Activated CD8-positive, alpha-beta memory T cell treated with anti-CD3 and anti-CD28 coated beads, Interleukin-2, amount 50 U/mL, for 24 hours (primary cell): ENCODE measurements around the gene PTPRCAP.
"Not testable (repeated sequence)": the region's sequence is repeated elsewhere in the genome, so short reads cannot be mapped to it uniquely, and the experiment has no call there.

Experiments used
- DNase-seq: peaks from one replicate; pipeline ENCODE4 v3.0.0-alpha.2; 2020; ENCODE audit errors: extremely low read depth

Gene PTPRCAP

GRCh38 chr11:67409781-67410368, 27.6 kb downstream of the PTPRCAP start:
- no peak for DNase-seq

- DNase-seq, result no peak
Observed at GRCh38 chr11:67409261-67409666, 28.2 kb downstream of the PTPRCAP start.

GRCh38 chr11:67408437-67409200, 28.9 kb downstream of the PTPRCAP start:
- no peak for DNase-seq

- no peak for DNase-seq
Observed at GRCh38 chr11:67407688-67408163, 29.8 kb downstream of the PTPRCAP start.

GRCh38 chr11:67406969-67407687, 30.4 kb downstream of the PTPRCAP start:
- no peak for DNase-seq

GRCh38 chr11:67406420-67406968, 31.0 kb downstream of the PTPRCAP start:
- no peak for DNase-seq

- DNase-seq, result no peak
Observed at GRCh38 chr11:67405688-67406339, 31.7 kb downstream of the PTPRCAP start.

GRCh38 chr11:67405196-67405567, 32.3 kb downstream of the PTPRCAP start:
- DNase-seq, result no peak

- DNase-seq, result no peak
Observed at GRCh38 chr11:67404515-67405195, 32.8 kb downstream of the PTPRCAP start.

GRCh38 chr11:67403085-67403484, 34.4 kb downstream of the PTPRCAP start:
- not testable (repeated sequence) for DNase-seq

- not testable (repeated sequence) for DNase-seq
Observed at GRCh38 chr11:67402192-67402839, 35.2 kb downstream of the PTPRCAP start.

GRCh38 chr11:67401495-67402191, 35.8 kb downstream of the PTPRCAP start, which contains the start of gene PPP1CA:
PPP1CA (minus strand) TSS chr11:67401858; CDS start chr11:67401782, 76 bp downstream.
- peak; percentile 70 for DNase-seq

- DNase-seq, result no peak
Observed at GRCh38 chr11:67400942-67401494, 36.5 kb downstream of the PTPRCAP start.

GRCh38 chr11:67400251-67400941, 37.1 kb downstream of the PTPRCAP start:
- DNase-seq, result no peak

GRCh38 chr11:67398661-67399563, 38.6 kb downstream of the PTPRCAP start:
- DNase-seq, result no peak

GRCh38 chr11:67397986-67398660, 39.4 kb downstream of the PTPRCAP start:
- DNase-seq, result no peak

GRCh38 chr11:67397536-67397935, 39.9 kb downstream of the PTPRCAP start:
- no peak for DNase-seq
